Nephron progenitor cell (in vitro differentiated cells): ENCODE measurements around the gene LPAR3.

Experiments
- DNase-seq: peaks from one replicate; pipeline ENCODE4 v3.0.0; 2021
- H3K27ac Mint-ChIP-seq: 2 replicates; pipeline ENCODE4 v1.8.0; 2021; ENCODE audit warnings: mild to moderate bottlenecking, moderate library complexity, mixed read lengths
- H3K27me3 Mint-ChIP-seq: 2 replicates; pipeline ENCODE4 v1.8.0; 2021; ENCODE audit warnings: mild to moderate bottlenecking, low read depth, mixed read lengths; ENCODE audit not compliant: poor library complexity
- H3K36me3 Mint-ChIP-seq: 2 replicates; pipeline ENCODE4 v1.8.0; 2021; ENCODE audit warnings: low read depth, mixed read lengths
- H3K4me1 Mint-ChIP-seq: 2 replicates; pipeline ENCODE4 v1.8.0; 2021; ENCODE audit warnings: mixed read lengths
- H3K4me3 Mint-ChIP-seq: 2 replicates; pipeline ENCODE4 v1.8.0; 2021; ENCODE audit warnings: mild to moderate bottlenecking, moderate library complexity, mixed read lengths
- H3K9me3 Mint-ChIP-seq: 2 replicates; pipeline ENCODE4 v1.8.0; 2021; ENCODE audit warnings: mild to moderate bottlenecking, moderate library complexity, mixed read lengths
- TF ChIP-seq, protein P1 (sequence below): fragments of 200-600 bp; sonication (generic); IDR thresholded peaks from 2 replicates; pipeline ENCODE4 v1.5.0; 2021; ENCODE audit warnings: antibody characterized with exemption

The LPAR3 gene

GRCh38 chr1:84871181-84871580, 21.8 kb downstream of the LPAR3 start:
- H3K27ac Mint-ChIP-seq, result no peak overlapping the region

DNA sequence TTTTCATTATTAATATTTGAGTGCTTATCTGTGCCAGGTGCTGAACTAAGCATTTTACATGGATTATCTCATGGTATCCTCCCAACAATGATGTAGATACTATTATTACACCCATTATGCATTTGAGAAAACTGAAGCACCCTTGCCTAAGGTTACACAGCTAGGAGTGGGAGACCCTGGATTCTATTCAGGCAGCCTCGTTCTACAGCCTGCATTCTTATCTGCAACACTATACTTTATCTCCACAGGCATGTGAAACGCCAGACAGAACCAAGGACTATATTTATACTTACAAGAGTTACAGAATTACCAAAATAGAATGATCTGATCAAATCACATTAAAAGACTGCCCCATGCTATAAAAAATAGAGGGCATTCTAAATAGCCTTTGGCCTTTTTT, 22.4 kb downstream of the LPAR3 start:
- Mint-ChIP-seq H3K36me3 (no peaks in the 10 kb centered on the region), H3K9me3 (no peaks in the 10 kb centered on the region), H3K27ac (no peak overlapping the region), H3K4me1 (no peaks in the 10 kb centered on the region), H3K4me3 (no peak overlapping the region), H3K27me3 (peaks cover 10% of the 10 kb centered on the region)
- DNase-seq, result no peak
- TF ChIP-seq, protein P1, sequence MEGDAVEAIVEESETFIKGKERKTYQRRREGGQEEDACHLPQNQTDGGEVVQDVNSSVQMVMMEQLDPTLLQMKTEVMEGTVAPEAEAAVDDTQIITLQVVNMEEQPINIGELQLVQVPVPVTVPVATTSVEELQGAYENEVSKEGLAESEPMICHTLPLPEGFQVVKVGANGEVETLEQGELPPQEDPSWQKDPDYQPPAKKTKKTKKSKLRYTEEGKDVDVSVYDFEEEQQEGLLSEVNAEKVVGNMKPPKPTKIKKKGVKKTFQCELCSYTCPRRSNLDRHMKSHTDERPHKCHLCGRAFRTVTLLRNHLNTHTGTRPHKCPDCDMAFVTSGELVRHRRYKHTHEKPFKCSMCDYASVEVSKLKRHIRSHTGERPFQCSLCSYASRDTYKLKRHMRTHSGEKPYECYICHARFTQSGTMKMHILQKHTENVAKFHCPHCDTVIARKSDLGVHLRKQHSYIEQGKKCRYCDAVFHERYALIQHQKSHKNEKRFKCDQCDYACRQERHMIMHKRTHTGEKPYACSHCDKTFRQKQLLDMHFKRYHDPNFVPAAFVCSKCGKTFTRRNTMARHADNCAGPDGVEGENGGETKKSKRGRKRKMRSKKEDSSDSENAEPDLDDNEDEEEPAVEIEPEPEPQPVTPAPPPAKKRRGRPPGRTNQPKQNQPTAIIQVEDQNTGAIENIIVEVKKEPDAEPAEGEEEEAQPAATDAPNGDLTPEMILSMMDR, result no peak

More at GRCh38 chr1:84871181-84871580, 21.8 kb downstream of the LPAR3 start:
- DNase-seq, result no peak
- Mint-ChIP-seq H3K4me3 (no peak overlapping the region), H3K36me3 (no peaks in the 10 kb centered on the region), H3K9me3 (no peaks in the 10 kb centered on the region), H3K27me3 (peaks cover 10% of the 10 kb centered on the region), H3K4me1 (no peaks in the 10 kb centered on the region)
- TF ChIP-seq, protein P1, result no peak

DNA sequence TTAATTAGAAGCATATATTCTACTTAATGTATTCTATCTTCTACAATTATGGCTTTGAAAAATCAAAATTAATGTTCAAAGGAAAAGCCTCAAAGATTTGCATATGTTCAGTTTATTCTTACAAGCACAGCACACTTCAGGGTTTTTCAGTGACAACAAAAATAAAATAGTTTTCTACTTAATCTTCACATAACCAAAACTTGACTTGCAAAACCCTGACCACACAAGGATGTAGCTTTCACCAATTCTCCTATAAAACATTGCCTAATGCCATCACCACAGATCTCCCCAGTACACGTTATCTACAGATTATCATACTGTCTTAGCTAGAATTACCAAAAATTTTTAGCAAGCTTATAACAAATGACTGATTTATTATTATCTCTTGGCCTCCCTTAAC, 23.3 kb downstream of the LPAR3 start:
- no peak for DNase-seq
- no peak overlapping the region for H3K27ac Mint-ChIP-seq
- H3K36me3 Mint-ChIP-seq, result no peaks in the 10 kb centered on the region
- no peaks in the 10 kb centered on the region for H3K4me1 Mint-ChIP-seq
- peaks cover 10% of the 10 kb centered on the region for H3K27me3 Mint-ChIP-seq
- no peaks in the 10 kb centered on the region for H3K9me3 Mint-ChIP-seq
- no peak overlapping the region for H3K4me3 Mint-ChIP-seq
- TF ChIP-seq, protein P1, result no peak

- no peaks in the 10 kb centered on the region for H3K27me3 Mint-ChIP-seq
- TF ChIP-seq, protein P1, result no peak
- no peak overlapping the region for H3K27ac Mint-ChIP-seq
- no peaks in the 10 kb centered on the region for H3K9me3 Mint-ChIP-seq
- DNase-seq, result no peak
- peaks cover 17% of the 10 kb centered on the region for H3K4me1 Mint-ChIP-seq
- H3K4me3 Mint-ChIP-seq, result no peak overlapping the region
- H3K36me3 Mint-ChIP-seq, result no peaks in the 10 kb centered on the region
These were observed 30.2 kb downstream of the LPAR3 start for GRCh38 chr1:84862810-84863251.

- Mint-ChIP-seq H3K9me3 (no peaks in the 10 kb centered on the region), H3K4me1 (peaks cover 17% of the 10 kb centered on the region), H3K4me3 (no peak overlapping the region), H3K36me3 (no peaks in the 10 kb centered on the region), H3K27me3 (no peaks in the 10 kb centered on the region), H3K27ac (no peak overlapping the region)
- TF ChIP-seq, protein P1, result no peak
- DNase-seq, result no peak
These were observed 30.9 kb downstream of the LPAR3 start for GRCh38 chr1:84861988-84862644.

DNA sequence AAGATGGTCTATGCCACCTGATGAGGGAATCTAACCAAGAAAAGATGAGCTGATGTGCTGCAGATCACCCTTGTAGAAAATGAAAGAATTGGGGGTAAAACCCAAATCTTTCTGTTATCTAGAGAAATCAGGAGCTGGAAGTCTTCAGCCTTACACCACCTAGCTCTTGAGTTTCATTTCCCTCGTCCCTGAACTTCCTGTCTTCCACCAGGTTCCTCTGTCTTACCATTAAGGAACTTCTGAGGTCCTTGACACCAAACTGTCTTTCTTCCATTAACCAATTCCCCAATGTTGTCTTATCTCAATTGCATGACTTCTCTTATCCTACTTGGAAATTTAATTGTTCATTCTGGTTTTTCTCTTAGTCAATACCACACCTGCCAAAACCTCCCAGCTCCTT, 31.5 kb downstream of the LPAR3 start:
- Mint-ChIP-seq H3K36me3 (no peaks in the 10 kb centered on the region), H3K4me3 (no peak overlapping the region), H3K9me3 (no peaks in the 10 kb centered on the region), H3K27ac (no peak overlapping the region), H3K27me3 (no peaks in the 10 kb centered on the region), H3K4me1 (peaks cover 19% of the 10 kb centered on the region)
- no peak for DNase-seq
- TF ChIP-seq, protein P1, result no peak
